Superior temporal gyrus (tissue), 1 donor: ENCODE results near the gene GRIK1.
"Not testable (repeated sequence)": the region's sequence is repeated elsewhere in the genome, so short reads cannot be mapped to it uniquely, and the experiment has no call there.

Experiments used
- DNase-seq: peaks from one replicate; pipeline ENCODE4 v3.0.0-alpha.2; 2016; ENCODE audit errors: extremely low spot score

GRIK1 gene

GRCh38 chr21:29610779-29611360 is 328.9 kb downstream of the GRIK1 start:
- DNase-seq, result no peak

- no peak for DNase-seq
Measured at GRCh38 chr21:29606613-29607012, 333.2 kb downstream of the GRIK1 start.

DNA sequence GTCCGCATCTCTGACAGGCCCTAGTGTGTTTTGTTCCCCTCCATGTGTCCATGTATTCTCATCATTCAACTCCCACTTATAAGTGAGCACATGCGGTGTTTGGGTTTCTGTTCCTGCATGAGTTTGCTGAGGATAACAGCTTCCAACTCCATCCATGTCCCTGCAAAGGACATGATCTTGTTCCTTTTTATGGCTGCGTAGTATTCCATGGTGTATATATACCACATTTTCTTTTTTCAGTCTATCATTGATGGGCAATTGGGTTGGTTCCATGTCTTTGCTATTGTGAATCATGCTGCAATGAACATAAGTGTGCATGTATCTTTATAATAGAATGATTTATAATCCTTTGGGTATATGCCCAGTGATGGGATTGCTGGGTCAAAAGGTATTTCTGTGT is 334.6 kb downstream of the GRIK1 start:
- DNase-seq, result not testable (repeated sequence)

GRCh38 chr21:29604076-29604475 is 335.7 kb downstream of the GRIK1 start:
- DNase-seq, result no peak

- no peak for DNase-seq
Measured at GRCh38 chr21:29601047-29601446, 338.7 kb downstream of the GRIK1 start.

DNA sequence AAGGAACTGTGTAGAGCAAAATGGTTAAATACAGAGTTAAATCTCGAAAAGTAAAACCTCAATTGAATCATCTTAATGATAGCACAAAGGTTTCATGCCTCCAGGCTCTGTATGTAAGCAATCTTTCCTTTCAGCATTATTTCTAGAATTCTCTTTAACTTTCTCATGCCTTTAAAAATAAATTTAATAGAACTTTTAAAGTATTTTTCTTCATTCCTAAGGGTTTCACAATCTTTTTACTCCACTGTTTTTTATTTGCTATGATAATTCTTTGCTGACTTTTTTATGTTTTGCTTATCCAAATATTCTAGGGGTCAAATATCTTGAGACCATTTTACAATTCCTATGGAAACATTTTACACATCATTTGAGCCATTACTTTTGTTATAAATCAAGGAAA is 353.1 kb downstream of the GRIK1 start:
- no peak for DNase-seq

- DNase-seq, result no peak
Measured at GRCh38 chr21:29585462-29585861, 354.3 kb downstream of the GRIK1 start.

DNA sequence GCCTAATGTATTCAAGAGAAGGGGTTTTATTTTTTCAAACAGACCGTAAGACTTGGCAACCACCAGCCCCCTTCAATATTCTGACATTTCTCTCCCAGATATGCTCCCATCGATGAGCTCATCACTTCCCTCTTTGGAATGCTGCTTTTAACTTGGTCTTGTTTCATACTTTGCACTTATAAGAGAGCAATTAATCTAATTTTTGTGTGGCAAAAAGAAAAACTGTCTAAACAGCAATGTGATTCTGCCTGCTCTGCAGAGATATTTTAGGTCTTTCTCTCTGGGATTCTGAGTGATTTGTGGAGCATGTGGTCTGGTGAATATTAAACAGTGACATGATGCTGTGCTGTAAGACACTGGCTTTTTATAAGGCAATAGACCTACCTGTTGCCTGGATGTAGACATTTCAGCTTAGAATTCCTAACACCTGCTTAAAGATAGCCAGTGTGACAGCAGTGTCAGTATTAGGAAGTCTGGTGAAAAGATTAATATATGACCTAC is 356.3 kb downstream of the GRIK1 start:
- no peak for DNase-seq

- DNase-seq, result no peak
Measured at GRCh38 chr21:29582855-29583254, 356.9 kb downstream of the GRIK1 start.

DNA sequence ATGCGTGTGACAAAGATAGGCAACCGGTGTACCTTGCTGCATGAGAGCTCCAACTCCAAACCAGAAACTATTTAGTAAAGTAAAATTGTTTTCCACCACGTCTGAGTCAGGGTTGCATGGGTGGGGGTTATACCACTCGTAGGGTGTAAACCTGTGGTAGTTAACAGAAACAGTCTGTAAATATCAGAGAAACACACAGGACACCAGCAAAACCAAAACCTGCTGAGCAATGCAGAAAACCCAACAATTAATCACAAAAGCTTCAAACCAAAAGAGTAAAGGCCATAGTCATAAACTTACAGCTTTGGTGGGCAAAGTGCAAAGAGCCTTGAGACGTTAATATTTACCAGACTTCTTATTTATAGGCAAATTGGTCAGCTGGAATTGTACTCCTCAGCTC is 358.4 kb downstream of the GRIK1 start:
- DNase-seq, result no peak

GRCh38 chr21:29580732-29581285 is 359.0 kb downstream of the GRIK1 start:
- DNase-seq, result no peak

DNA sequence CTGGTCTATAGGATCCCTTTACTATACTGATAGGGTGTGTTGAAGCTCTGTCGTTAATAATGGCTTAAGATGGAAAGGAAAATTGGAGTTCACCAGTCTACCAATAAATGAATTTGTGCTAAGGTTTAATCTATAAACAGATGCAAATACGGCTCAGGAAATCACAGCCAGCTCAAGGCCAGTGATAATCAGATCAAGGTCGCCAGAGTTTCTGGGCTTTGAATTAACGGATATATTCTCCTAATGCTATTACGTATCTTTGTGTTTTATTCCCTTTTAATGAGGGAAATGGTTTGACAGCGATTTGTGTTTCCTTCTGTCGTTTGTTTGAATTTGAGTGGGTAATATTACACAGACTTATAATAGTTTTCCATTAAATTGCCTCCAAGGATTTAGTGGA is 361.5 kb downstream of the GRIK1 start:
- no peak for DNase-seq

DNA sequence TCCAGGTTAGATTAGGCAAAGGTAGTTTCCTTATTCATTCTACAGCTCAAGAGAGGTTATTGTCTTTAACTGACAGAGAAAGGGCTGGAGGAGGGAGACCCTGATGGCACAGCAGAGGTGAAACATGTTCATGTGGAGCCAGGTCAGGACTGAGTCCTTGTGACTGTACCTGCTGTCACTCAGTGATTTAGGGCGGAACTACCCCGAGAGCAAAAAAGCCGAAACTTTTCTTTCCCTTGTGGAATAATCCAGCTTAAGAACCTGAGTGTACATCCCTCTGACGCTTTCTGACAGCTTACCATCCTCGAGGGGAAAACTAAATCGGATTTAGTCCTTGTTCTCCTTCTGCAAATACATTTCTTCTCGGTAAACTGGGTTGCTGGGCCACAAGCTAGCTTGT is 367.8 kb downstream of the GRIK1 start:
- no peak for DNase-seq

DNA sequence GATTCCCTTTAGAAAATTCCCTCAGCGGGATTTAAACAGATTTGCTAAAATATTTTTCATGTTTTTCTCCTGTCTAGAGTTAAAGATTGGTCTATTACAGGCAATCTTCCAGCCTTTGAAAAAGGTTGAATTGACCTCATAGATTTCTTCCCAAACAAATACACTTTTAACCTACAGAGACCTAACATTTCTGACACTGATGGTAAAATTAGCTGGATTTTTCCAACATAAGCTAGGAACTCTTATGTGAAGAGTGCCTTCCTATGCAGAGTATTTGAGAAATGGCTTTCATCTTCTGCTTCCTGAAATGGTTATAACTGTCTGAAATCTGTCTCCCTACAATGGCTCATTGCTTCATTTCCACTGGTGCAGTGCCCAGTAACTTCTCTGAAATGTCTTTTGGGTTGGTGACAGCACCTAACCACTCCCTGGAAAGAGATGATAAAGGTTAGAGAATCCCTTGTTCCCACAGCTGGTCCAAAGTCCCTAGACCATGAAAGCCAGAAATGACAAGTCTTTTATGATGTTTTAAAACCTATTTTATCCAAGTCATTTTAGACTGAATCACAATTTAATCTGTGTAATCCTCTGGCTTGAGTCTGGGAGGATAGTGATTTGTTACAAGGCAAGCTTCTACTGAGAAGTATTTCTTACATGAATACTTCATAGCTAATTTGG is 371.6 kb downstream of the GRIK1 start:
- DNase-seq, result no peak

DNA sequence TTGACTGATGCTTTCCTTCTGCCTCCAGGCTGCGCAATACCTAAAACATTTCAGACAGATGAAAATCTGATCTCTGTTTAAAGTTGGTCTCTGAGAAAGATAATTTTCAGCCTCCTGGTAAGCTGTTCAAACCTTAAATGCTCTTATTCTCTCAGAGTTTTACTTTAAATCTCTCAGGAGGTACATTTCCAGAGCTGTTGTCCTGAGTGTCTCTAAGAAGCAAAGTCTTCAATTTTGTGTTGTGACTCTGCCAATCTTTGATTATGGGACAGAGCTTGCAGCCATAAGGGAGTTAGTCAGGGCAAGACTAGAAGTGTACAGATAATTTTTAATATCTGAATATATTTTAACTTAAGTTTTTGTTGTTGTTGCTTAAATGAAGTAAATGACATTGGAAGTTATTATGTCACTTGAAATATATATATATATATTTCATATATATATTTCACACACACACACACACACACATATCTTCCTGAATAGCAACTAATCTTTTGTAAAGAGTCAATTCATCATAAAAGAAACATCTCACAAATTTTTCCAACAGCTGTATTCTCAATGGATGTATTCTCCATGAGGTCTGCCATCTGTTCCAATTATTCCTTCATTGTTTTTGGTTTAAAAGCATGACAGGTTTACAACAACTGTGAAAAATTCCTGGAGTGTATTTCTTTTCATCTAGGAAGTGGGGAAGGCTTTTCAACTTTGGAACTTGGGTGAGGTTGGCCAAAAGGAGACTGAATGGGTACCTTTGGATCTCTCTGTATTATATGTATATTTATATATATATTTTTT is 381.7 kb downstream of the GRIK1 start:
- no peak for DNase-seq

GRCh38 chr21:29557200-29557599 is 382.6 kb downstream of the GRIK1 start:
- DNase-seq, result no peak

GRCh38 chr21:29555601-29556000 is 384.2 kb downstream of the GRIK1 start:
- DNase-seq, result no peak

DNA sequence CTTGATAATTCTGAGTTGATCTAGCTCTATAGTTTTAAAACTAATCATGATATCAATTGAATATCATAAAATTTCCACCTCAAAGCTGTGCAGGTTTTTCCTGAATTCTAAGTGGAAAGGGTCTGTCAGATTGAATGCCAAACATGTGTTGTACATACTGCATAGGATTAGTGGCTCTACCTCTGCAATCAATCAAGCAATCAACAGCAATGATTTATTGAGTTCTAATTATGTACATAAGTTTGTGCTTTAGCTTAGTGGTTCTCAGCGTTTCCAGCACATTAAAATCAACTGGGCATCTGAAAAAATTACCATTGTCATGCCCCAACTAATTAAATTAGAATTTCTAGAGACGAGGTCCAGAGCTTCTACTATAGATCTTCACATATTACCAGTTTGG is 389.6 kb downstream of the GRIK1 start:
- DNase-seq, result no peak

DNA sequence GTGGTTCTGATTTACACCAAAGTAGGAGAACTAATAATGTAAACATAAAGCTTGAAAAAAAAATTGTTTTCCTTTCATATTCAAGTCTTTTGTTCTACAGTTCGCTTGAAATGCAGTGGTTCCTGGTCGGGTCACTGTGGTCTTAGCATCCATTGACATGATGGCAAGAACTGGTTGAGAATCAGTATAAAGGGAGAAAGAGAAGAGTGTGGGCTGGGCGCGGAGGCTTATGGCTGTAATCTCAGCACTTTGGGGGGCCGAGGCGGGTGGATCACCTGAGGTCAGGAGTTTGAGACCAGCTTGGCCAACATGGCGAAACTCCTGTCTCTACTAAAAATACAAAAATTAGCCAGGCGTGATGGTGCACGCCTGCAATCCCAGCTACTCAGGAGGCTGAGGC is 390.2 kb downstream of the GRIK1 start:
- no peak for DNase-seq

DNA sequence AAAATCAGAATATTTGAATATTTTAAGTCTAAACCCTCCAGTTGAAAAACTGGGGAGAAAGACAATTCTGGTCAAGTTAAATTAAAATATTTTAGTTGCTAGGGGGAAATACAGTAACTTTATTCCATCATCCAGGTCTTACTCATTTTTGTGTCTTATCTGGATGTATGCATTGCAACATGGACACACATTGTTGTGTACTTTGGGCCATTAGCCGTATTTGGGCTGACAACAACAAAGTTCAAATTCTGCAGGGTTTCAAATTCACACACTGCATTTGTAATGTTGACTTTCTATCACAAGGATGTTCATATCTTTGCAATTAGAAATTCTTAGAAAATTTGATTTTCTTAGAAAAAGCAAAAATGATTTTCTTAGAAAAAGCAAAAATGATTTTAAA is 391.8 kb downstream of the GRIK1 start:
- DNase-seq, result no peak

GRCh38 chr21:29546071-29546470 is 393.7 kb downstream of the GRIK1 start:
- DNase-seq, result no peak

DNA sequence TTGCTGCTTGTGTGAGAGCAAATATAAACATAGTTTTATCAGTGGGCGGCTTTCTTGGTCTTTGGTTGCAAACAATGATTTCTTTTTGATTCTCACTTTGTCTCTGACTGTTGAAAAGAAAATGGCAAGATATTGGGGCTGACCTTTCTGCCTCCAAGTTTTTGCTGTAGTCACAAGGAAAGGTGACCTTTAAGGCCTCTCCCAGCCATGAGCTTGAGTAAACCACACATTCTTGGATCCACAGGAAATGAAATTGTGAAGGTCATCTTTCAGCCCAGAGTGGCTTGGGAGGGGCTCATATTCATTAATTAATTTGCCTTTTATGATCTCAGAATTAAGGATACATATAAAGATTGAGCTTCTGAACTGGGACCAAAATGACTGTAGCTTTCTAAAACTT is 399.5 kb downstream of the GRIK1 start:
- DNase-seq, result no peak

- no peak for DNase-seq
Measured at GRCh38 chr21:29538115-29538514, 401.7 kb downstream of the GRIK1 start.
